ENCODE measurements around the gene PLXNA4.

DNA sequence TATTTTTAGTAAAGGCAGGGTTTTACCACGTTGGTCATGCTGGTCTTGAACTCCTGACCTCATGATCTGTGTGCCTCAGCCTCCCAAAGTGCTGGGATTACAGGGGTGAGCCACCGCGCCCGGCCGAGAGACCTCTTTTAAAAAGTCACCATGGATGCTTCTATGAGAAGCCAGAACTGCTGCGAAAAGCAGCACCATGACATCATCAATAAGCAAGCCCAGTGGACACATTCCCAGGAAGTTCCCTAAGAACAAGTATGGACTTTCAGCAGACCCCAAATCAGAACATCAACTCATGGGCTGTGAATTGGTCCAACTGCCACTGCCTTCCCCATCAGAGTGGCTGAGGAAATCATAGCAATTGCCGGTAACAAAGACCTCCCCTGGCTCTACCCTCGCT, 93.4 kb downstream of the PLXNA4 start:
- TF ChIP-seq, protein P1, sequence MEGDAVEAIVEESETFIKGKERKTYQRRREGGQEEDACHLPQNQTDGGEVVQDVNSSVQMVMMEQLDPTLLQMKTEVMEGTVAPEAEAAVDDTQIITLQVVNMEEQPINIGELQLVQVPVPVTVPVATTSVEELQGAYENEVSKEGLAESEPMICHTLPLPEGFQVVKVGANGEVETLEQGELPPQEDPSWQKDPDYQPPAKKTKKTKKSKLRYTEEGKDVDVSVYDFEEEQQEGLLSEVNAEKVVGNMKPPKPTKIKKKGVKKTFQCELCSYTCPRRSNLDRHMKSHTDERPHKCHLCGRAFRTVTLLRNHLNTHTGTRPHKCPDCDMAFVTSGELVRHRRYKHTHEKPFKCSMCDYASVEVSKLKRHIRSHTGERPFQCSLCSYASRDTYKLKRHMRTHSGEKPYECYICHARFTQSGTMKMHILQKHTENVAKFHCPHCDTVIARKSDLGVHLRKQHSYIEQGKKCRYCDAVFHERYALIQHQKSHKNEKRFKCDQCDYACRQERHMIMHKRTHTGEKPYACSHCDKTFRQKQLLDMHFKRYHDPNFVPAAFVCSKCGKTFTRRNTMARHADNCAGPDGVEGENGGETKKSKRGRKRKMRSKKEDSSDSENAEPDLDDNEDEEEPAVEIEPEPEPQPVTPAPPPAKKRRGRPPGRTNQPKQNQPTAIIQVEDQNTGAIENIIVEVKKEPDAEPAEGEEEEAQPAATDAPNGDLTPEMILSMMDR (IDR thresholded peaks at IDR 0.05; ENCODE audit: insufficient read depth, low read length), result no peak
- TF ChIP-seq POLR2AphosphoS5 (IDR thresholded peaks at IDR 0.05; ENCODE audit: low read depth), result no peak
- TF ChIP-seq, protein P2, sequence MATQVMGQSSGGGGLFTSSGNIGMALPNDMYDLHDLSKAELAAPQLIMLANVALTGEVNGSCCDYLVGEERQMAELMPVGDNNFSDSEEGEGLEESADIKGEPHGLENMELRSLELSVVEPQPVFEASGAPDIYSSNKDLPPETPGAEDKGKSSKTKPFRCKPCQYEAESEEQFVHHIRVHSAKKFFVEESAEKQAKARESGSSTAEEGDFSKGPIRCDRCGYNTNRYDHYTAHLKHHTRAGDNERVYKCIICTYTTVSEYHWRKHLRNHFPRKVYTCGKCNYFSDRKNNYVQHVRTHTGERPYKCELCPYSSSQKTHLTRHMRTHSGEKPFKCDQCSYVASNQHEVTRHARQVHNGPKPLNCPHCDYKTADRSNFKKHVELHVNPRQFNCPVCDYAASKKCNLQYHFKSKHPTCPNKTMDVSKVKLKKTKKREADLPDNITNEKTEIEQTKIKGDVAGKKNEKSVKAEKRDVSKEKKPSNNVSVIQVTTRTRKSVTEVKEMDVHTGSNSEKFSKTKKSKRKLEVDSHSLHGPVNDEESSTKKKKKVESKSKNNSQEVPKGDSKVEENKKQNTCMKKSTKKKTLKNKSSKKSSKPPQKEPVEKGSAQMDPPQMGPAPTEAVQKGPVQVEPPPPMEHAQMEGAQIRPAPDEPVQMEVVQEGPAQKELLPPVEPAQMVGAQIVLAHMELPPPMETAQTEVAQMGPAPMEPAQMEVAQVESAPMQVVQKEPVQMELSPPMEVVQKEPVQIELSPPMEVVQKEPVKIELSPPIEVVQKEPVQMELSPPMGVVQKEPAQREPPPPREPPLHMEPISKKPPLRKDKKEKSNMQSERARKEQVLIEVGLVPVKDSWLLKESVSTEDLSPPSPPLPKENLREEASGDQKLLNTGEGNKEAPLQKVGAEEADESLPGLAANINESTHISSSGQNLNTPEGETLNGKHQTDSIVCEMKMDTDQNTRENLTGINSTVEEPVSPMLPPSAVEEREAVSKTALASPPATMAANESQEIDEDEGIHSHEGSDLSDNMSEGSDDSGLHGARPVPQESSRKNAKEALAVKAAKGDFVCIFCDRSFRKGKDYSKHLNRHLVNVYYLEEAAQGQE (IDR thresholded peaks at IDR 0.05; ENCODE audit: insufficient replicate concordance, low read depth), result no peak
- TF ChIP-seq SPI1 (IDR thresholded peaks at IDR 0.05; ENCODE audit: borderline replicate concordance, low read depth), result no peak
- TF ChIP-seq GABPA (IDR thresholded peaks at IDR 0.05; ENCODE audit: low read depth), result no peak
